HG03108 (cell line): Measurements from ENCODE around the gene SYNE4.
"Not testable (repeated sequence)": the region's sequence is repeated elsewhere in the genome, so short reads cannot be mapped to it uniquely, and the experiment has no call there.

Experiments used
- ATAC-seq: cut with Tn5 transposase; IDR thresholded peaks from one replicate; pipeline ENCODE4 v1.9.1; 2021; ENCODE audit warnings: moderate library complexity; ENCODE audit not compliant: unreplicated experiment

Gene SYNE4

GRCh38 chr19:36008336-36008978 lies at the start of gene SYNE4:
Gene SYNE4, minus strand, starts transcription at chr19:36008813. Its CDS starts 132 bp downstream, at chr19:36008681.
- no peak for ATAC-seq

DNA sequence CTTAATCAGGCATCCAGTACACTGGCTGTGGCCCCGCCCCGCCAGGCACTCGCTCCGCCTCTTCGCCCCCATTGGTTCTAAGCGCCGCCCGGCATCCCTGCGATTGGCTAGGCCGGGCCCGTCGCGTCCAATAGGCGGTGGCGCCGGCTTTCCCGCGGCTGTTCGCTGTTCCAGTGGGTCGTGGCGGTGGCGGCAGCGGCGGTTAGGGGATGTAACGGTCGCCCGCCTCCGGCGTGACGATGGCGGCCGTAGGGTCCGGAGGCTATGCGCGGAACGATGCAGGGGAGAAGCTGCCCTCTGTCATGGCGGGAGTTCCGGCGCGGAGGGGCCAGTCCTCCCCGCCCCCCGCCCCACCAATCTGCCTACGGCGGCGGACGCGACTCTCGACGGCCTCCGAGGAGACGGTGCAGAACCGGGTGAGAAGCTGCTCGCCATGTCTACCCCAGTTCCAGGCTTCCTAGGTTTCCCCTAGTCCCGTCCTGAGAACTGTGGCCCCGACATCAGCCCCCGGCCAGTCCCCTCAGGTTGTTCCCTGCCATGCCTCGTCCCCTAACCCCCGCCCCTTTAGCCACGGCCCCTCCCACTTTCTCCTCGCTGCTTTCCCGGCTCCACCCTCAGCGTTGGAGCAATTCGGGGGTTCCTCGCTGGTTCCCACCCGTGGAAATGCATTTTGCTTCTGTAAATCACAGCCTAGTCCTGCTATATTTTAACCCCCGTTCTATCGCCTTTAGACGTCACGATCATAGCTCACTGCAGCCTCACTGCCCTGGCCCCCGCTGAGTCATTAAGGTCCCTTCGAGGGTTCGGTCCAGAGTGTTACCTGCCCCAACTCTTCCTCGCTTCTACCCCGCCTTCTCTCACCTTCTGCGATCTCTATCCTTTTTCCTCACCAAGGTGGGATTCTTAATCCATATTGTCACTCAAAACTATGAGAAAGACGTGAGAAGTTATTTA lies 46.4 kb upstream of the SYNE4 start, which contains the start of gene WDR62:
Gene WDR62, plus strand, starts transcription at position 165 of the 954 bp plus-strand sequence. Its CDS starts 75 bp downstream, at position 240.
- ATAC-seq = peak; percentile 64

DNA sequence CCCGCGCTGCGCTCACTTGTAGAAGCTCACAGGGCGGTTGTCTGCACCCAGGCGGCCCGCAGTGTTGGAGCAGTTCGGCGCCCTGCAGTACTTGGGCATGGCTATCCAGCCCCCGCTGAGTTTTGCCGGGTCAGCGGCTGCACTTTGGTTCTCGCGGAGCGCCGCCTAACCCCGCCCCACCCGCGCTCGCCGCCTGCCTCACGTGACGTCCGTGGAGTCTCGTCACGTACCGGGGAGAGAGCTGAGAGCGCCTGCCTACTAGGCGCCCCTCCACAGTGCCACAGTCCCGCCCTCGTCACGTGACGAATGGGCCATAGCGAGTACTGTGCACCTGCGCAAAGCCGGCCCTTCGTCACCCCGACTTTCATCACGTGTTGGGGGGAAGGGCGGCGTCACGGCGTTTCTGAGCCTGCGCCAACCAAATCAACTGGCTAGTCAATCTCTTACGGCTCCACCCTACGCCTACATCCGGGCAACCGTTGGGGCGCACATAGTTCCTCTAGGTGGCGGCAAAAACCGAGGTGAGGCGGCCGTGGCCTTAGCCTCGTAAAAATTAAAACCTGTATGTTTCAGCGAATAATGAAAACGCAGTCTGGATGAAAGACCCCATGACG lies 45.6 kb upstream of the SYNE4 start, which contains the start of gene THAP8:
Gene THAP8, minus strand, starts transcription at position 167 of the 614 bp plus-strand sequence. Its CDS starts 68 bp downstream, at position 99.
- ATAC-seq = peak; percentile 74

DNA sequence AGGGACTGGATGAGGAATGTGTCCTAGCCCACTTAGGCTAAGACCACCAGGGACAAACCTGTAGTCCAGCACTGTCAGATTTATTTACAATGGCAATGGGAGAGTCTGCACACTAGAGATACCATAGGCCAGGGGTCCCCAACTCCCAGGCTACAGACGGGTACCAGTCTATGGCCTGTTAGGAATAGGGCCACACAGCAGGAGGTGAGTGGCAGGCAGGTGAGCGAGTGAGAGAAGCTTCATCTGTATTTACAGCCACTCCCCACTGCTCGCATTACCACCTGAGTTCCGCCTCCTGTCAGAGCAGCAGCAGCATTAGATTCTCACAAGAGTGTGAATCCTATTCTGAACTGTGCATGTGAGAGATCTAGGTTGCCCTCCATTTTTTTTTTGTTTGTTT lies 43.0 kb upstream of the SYNE4 start:
- ATAC-seq = no peak

DNA sequence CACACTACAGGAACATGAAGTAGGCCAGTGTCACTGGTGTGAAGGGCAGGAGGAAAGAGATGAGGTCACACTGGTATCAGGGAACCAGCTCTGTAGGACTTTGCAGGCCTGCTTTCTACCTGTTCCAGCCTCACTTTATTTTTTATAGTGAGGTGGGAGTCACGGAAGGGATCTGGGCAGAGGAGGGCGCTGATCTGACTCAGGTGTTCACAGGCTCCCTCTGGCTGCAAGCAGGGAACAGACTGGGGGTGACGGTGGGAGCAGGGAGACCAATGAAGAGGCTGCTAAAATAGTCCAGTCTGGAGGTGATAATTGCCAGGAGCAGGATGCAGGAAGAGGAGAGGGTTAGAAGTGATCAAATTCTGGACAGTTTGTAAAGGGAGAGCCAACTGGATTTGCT lies 42.6 kb upstream of the SYNE4 start:
- ATAC-seq = no peak

DNA sequence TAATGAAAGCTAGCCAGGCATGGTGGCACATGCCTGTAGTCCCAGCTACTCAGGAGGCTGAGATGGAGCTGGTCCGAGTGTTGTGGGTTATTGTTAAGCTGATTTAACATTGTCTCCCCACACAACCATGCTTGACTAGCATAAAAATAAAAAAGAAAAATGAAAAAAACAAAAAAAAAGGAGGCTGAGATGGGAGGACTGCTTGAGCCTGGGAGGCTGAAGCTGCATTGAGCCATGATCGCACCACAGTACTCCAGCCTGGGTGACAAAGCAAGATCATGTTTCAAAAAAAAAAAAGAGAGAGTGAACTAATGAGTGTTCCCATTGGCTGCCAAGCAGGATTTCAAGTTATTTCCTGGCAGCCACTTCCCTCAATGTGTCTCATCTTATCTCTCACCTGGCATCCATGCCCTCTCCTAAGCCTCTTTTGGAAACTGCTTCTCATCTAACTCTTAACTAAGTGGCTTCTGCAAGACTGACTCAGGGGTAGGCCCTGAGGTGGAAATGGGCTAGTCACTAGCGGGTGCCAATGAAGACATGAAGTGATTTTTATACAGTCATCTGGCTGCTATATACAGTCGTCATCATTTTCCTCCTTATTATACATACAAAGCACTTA lies 40.6 kb upstream of the SYNE4 start:
- no peak for ATAC-seq

GRCh38 chr19:36047835-36048234 lies 39.2 kb upstream of the SYNE4 start:
- no peak for ATAC-seq

DNA sequence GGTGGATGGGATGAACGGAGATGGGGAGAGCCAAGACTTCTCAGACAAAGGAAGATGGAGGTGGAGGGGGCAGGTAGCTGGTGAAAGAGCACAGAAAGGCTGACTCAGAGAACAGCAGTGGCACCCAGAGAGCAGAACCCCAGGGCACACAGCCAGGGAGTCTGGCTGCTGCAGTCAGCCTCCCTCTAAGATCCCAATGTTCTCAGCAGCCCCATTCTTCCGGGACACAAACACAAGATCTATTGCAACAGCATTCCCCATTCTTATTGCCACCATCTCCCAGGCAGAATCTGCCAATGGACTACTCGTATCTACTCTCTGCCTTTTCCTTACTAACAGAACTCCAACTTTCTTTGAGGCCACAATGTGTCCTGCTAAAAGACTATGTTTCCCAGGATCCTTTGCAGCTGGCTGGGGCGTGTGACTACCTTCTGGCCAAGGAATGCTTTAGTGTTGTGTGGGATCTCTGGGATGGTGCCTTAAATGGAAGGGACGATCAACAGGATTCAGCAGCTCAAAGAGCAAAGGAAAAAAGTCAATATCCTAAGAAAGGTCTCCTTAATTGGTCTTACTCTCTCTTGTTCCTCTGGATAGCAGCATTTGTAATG lies 37.9 kb upstream of the SYNE4 start:
- ATAC-seq = no peak

- no peak for ATAC-seq
These were observed 35.3 kb upstream of the SYNE4 start for GRCh38 chr19:36043952-36044351.

GRCh38 chr19:36041831-36042230 lies 33.2 kb upstream of the SYNE4 start:
- no peak for ATAC-seq

- not testable (repeated sequence) for ATAC-seq
These were observed 32.5 kb upstream of the SYNE4 start for GRCh38 chr19:36041092-36041491.

DNA sequence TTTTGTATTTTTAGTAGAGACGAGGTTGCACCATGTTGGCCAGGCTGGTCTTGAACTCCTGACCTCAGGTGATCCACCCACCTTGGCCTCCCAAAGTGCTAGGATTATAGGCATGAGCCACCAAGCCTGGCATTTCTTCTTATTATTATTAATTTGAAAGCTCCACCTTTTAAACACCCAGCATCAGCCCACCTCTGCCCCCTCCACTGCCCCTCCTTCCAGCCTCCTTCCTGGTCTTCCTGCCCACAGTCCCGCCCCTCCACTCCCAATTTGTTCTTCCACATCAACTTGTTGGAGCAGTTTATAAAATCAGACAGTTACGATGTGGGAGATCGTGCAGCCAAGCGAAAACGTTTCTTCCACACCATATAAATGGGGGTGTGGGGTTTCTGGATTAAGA lies 31.9 kb upstream of the SYNE4 start:
- no peak for ATAC-seq

GRCh38 chr19:36032251-36033104 lies 23.9 kb upstream of the SYNE4 start, which contains the start of gene CLIP3:
Gene CLIP3, minus strand, starts transcription at chr19:36032873. Its CDS starts 516 bp downstream, at chr19:36032357.
- no peak for ATAC-seq

- ATAC-seq = no peak
These were observed 22.7 kb upstream of the SYNE4 start for GRCh38 chr19:36031308-36031707.

DNA sequence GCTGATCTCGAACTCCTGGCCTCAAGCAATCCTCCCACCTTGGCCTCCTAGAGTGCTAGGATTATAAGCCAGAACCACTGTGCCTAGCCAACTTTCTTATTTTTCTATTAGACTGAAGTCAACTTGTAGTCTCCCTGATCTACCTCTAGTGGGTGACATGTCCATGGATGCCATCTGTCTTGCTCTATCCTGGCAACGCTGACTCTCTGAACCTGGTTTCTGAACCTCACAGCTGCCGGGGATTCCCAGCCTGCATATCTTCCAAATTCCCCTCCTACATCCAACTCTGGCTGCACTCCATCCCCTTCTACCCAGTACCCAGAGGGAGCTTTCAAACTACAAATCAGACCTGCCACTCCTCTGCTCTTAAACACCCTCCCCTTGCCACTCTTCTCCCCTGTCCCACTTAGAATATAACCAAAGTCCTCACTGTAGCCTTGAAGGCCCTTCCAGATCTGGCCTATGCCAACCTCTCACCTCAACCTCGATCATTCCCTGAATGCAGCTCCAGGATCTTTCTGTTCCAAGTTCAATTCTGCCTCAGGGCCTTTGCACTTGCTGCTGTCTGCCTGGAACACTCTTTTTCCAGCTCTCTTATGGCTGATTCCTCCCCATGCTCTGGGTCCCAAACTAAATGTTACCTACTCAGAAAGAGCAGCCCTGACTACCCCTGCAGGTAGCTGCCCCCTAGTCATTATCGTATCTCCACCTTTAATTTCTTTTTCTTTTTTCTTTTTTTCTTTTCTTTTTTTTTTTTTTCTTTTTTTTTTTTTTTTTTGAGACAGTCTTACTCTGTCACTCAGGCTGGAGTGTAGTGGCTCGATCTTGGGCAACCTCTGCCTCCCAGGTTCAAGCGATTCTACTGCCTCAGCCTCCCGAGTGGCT lies 21.9 kb upstream of the SYNE4 start:
- ATAC-seq = no peak

- no peak for ATAC-seq
These were observed 19.9 kb upstream of the SYNE4 start for GRCh38 chr19:36028313-36029041.

DNA sequence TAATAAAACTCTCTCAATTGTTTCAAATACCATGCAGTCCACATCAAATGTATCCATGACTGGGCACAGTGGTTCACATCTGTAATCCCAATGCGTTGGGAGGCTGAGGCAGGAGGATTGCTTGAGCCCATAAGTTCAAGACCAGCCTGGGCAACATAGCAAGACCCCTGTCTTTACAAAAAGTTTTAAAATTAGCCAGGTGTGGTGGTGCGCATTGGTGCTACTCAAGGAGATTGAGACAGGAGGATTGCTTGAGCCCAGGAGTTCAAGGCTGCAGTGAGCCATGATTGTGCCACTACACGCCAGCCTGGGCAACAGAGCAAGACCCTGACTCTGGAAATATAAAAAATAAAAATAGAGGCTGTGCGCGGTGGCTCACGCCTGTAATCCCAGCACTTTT lies 19.1 kb upstream of the SYNE4 start:
- no peak for ATAC-seq
